Astrocyte (in vitro differentiated cells and primary cell): ENCODE data around the gene DCTN4. TPM values are rescaled to one million over a fixed set of nuclear protein-coding genes. Genes with fewer than 3 reads are reported as not detected.

ENCODE experiments used
- DNase-seq: peaks from one replicate; pipeline ENCODE4 v3.0.0-alpha.2; 2010; ENCODE audit warnings: low read depth
- FAIRE-seq: peaks from 2 replicates; lab custom pipeline; 2011; peaks lifted over from hg19 to GRCh38; lab: Jason Lieb, UNC
- H2AFZ ChIP-seq: 2 replicates; pipeline ENCODE4 v1.6.0; 2012; ENCODE audit warnings: low read depth, low read length, inconsistent platforms
- H3K27ac ChIP-seq: 2 replicates; pipeline ENCODE4 v1.5.1; 2011; ENCODE audit warnings: low read depth, low read length, inconsistent platforms
- H3K27me3 ChIP-seq: 2 replicates; pipeline ENCODE4 v1.6.0; 2011; ENCODE audit warnings: low read length, inconsistent platforms; ENCODE audit not compliant: insufficient read depth
- H3K36me3 ChIP-seq: 2 replicates; pipeline ENCODE4 v1.5.1; 2011; ENCODE audit warnings: low read length, inconsistent platforms; ENCODE audit not compliant: insufficient read depth
- H3K4me1 ChIP-seq: 2 replicates; pipeline ENCODE4 v1.5.1; 2011; ENCODE audit warnings: low read length, inconsistent platforms; ENCODE audit not compliant: insufficient read depth
- H3K4me2 ChIP-seq: 2 replicates; pipeline ENCODE4 v1.6.0; 2012; ENCODE audit warnings: low read length, inconsistent platforms
- H3K4me3 ChIP-seq: 2 replicates; pipeline ENCODE4 v1.5.1; 2011; ENCODE audit warnings: low read depth, mild to moderate bottlenecking, low read length, inconsistent platforms; ENCODE audit not compliant: insufficient read depth
- H3K79me2 ChIP-seq: 2 replicates; pipeline ENCODE4 v1.6.0; 2012; ENCODE audit warnings: mild to moderate bottlenecking, low read length, inconsistent platforms; ENCODE audit not compliant: insufficient read depth
- H3K9ac ChIP-seq: 2 replicates; pipeline ENCODE4 v1.6.0; 2012; ENCODE audit warnings: mild to moderate bottlenecking, low read length, inconsistent platforms
- H3K9me3 ChIP-seq: 2 replicates; pipeline ENCODE4 v1.5.1; 2012; ENCODE audit warnings: low read depth, mild to moderate bottlenecking, low read length, inconsistent platforms; ENCODE audit not compliant: insufficient read depth
- H4K20me1 ChIP-seq: 2 replicates; pipeline ENCODE4 v1.6.0; 2012; ENCODE audit warnings: low read length, inconsistent platforms; ENCODE audit not compliant: insufficient read depth
- H3K27ac Mint-ChIP-seq: one replicate; pipeline ENCODE4 v1.8.0; 2021; ENCODE audit warnings: mild to moderate bottlenecking, mixed read lengths; ENCODE audit not compliant: unreplicated experiment
- H3K27me3 Mint-ChIP-seq: one replicate; pipeline ENCODE4 v1.8.0; 2021; ENCODE audit warnings: low read depth, mixed read lengths; ENCODE audit not compliant: unreplicated experiment
- H3K36me3 Mint-ChIP-seq: one replicate; pipeline ENCODE4 v1.8.0; 2021; ENCODE audit warnings: low read depth, mixed read lengths; ENCODE audit not compliant: unreplicated experiment
- H3K4me1 Mint-ChIP-seq: one replicate; pipeline ENCODE4 v1.8.0; 2021; ENCODE audit warnings: low read depth, mixed read lengths; ENCODE audit not compliant: unreplicated experiment
- H3K4me3 Mint-ChIP-seq: one replicate; pipeline ENCODE4 v1.8.0; 2021; ENCODE audit warnings: mild to moderate bottlenecking, moderate library complexity, mixed read lengths; ENCODE audit not compliant: unreplicated experiment
- H3K9me3 Mint-ChIP-seq: one replicate; pipeline ENCODE4 v1.8.0; 2021; ENCODE audit warnings: mild to moderate bottlenecking, mixed read lengths; ENCODE audit not compliant: unreplicated experiment
- EZH2 ChIP-seq: IDR thresholded peaks from 2 replicates; pipeline ENCODE4 v1.6.1; 2012; ENCODE audit warnings: mild to moderate bottlenecking, low read length, inconsistent platforms; ENCODE audit not compliant: insufficient read depth
- total RNA-seq: library from RNA; stranded (reverse); gene quantifications from 2 replicates; pipeline ENCODE4 v1.2.1, GENCODE V29; 2021
- TF ChIP-seq, protein P1 (sequence below): IDR thresholded peaks from 2 replicates; pipeline ENCODE4 v1.5.1; 2011; ENCODE audit warnings: low read depth, mild to moderate bottlenecking, inconsistent platforms, low read length, moderate library complexity; ENCODE audit not compliant: insufficient read depth

The DCTN4 gene
- total RNA-seq, 1 donor from 2014 or later, result 57.0 TPM

DNA sequence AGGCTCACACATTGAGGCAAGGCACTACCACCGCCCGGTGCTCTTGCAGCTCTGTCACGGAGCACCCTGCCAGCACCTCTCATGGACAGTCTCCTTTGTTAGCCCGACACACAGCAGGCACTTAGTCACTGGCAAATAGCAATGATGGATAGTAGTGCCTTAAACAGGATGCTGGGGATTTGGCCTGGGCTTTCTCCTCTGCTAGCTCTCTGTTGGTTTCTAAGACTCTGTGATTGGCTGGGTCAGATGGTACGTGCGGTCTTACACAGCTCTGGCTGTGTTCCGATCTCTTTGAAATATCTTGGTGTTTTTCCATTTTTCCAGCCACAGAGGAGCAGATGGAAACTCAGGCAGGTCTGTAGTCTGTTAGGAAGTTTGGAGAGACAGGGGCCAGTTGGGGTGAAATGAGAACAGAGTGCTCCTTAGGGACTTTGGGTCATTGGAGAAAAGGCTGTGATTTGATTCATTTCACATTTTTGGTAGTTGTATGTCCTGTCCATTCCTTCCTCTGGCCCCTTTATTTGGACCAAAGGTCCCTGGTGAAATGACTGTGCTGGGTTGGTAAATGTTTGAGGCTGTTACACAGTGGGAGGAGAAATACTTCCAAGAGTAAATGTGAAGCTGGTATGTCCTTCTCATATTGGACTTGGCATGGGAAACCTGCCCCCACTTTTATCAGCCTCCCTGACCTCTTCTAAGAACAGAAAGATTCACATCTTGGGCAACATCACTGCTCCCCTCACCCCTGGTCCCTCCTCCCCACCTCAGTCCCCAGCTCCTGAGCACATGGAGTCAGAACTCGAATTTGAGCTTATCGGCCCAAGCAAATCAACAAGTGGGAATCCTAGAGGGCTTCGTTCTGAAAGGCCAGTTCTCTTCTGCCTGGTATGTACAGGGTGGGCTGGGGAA lies 23.1 kb upstream of the DCTN4 start:
- no peak overlapping the region for H2AFZ ChIP-seq
- Mint-ChIP-seq H3K27me3 (no peaks in the 10 kb centered on the region), H3K4me1 (peaks cover 34% of the 10 kb centered on the region), H3K27ac (no peak overlapping the region), H3K4me3 (no peak overlapping the region), H3K9me3 (peaks cover 2% of the 10 kb centered on the region), H3K36me3 (peaks cover 7% of the 10 kb centered on the region)
- no peak for FAIRE-seq
- no peaks in the 10 kb centered on the region for H3K9me3 ChIP-seq
- H3K4me1 ChIP-seq, result peaks cover 61% of the 10 kb centered on the region
- H3K9ac ChIP-seq, result peak overlapping the region; percentile 51
- no peaks in the 10 kb centered on the region for H3K27me3 ChIP-seq
- peaks cover 10% of the 10 kb centered on the region for H4K20me1 ChIP-seq
- peak overlapping the region; percentile 41 for H3K27ac ChIP-seq
- TF ChIP-seq EZH2, result no peak
- TF ChIP-seq, protein P1, sequence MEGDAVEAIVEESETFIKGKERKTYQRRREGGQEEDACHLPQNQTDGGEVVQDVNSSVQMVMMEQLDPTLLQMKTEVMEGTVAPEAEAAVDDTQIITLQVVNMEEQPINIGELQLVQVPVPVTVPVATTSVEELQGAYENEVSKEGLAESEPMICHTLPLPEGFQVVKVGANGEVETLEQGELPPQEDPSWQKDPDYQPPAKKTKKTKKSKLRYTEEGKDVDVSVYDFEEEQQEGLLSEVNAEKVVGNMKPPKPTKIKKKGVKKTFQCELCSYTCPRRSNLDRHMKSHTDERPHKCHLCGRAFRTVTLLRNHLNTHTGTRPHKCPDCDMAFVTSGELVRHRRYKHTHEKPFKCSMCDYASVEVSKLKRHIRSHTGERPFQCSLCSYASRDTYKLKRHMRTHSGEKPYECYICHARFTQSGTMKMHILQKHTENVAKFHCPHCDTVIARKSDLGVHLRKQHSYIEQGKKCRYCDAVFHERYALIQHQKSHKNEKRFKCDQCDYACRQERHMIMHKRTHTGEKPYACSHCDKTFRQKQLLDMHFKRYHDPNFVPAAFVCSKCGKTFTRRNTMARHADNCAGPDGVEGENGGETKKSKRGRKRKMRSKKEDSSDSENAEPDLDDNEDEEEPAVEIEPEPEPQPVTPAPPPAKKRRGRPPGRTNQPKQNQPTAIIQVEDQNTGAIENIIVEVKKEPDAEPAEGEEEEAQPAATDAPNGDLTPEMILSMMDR, result no peak
- H3K36me3 ChIP-seq, result no peaks in the 10 kb centered on the region
- peak overlapping the region; percentile 98 for H3K4me2 ChIP-seq
- H3K79me2 ChIP-seq, result peaks cover 65% of the 10 kb centered on the region
- peak; percentile 99 for DNase-seq
- peak overlapping the region; percentile 9 for H3K4me3 ChIP-seq

DNA sequence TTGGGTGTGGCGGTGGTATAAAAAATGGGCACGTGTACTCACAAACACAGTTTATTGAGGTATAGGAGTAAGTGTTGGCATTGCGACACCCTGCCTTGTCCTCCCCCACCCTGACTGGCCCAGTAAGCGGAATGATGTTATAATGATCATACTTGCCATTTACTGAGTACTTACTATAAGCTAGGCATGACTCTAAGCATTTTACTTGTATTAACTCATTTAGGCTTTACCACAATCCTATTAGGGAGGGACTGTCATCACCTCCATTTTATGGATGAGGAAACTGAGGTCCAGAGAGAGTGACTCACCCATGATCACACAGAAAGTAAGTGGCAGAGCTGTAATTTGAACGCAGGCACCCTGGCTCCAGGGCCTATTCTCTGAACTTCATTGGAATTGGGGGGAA lies 22.0 kb upstream of the DCTN4 start:
- no peak overlapping the region for H3K4me3 Mint-ChIP-seq
- H3K4me2 ChIP-seq, result peak overlapping the region; percentile 98
- H3K4me1 Mint-ChIP-seq, result peaks cover 34% of the 10 kb centered on the region

More for the DNA sequence above, 22.0 kb upstream of the DCTN4 start:
- Histone ChIP-seq H3K27me3 (no peaks in the 10 kb centered on the region), H3K9me3 (no peaks in the 10 kb centered on the region), H3K36me3 (no peaks in the 10 kb centered on the region), H3K4me1 (peaks cover 61% of the 10 kb centered on the region), H3K9ac (peak overlapping the region; percentile 51), H3K27ac (peak overlapping the region; percentile 41), H3K4me3 (no peak overlapping the region), H3K79me2 (peaks cover 54% of the 10 kb centered on the region), H2AFZ (no peak overlapping the region), H4K20me1 (peaks cover 10% of the 10 kb centered on the region)
- DNase-seq (peak; percentile 82), FAIRE-seq (no peak)
- Mint-ChIP-seq H3K36me3 (peaks cover 5% of the 10 kb centered on the region), H3K27me3 (no peaks in the 10 kb centered on the region), H3K27ac (no peak overlapping the region), H3K9me3 (no peaks in the 10 kb centered on the region)
- TF ChIP-seq, protein P1, result no peak
- TF ChIP-seq EZH2, result no peak
